Left lobe of liver (tissue), 2 donors: ENCODE results near the gene PTTG2. TPM values are rescaled to one million over a fixed set of nuclear protein-coding genes. Genes with fewer than 3 reads are reported as not detected.

Experiments
- ATAC-seq: fragments of 200-7000 bp; cut with Tn5 transposase; one replicate; pipeline ENCODE4 v1.9.1; 2020; ENCODE audit warnings: mild to moderate bottlenecking, moderate library complexity
- DNase-seq: peaks from one replicate; pipeline ENCODE4 v3.0.0-alpha.2; 2020; ENCODE audit warnings: low spot score
- total RNA-seq: library from RNA; stranded (reverse); gene quantifications from one replicate; pipeline ENCODE4 v1.2.1, GENCODE V29; 2021
- donor health status: DM: no; HTN: no; CAD: no; lungs with moderate emphysema.
- donor health status: DM: no; HTN: yes; CAD: no.

The PTTG2 gene
- total RNA-seq, 1 donor from 2014 or later, result not detected

GRCh38 chr4:37982736-37983135 is 22.5 kb downstream of the PTTG2 start:
- ATAC-seq, result no peak
- DNase-seq, result no peak

DNA sequence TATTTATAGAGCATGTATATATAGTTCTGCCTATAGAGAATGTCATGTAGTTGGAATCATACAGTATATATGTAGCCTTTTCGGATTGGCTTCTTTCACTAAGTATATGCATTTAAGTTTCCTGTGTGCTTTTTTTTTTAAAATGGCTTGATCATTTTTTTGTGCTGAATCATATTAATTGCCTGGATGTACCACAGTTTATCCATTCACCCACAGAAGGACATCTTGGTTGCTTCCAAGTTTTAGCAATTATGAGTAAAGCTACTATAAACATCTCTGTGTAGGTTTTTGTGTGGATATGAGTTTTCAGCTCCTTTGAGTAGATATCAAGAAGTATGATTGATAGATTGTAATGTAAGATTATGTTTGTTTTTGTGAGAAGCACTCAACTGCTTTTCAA is 23.8 kb downstream of the PTTG2 start:
- ATAC-seq, result no peak
- no peak for DNase-seq

GRCh38 chr4:37985730-37986275 is 25.6 kb downstream of the PTTG2 start:
- ATAC-seq (no peak), DNase-seq (no peak)

DNA sequence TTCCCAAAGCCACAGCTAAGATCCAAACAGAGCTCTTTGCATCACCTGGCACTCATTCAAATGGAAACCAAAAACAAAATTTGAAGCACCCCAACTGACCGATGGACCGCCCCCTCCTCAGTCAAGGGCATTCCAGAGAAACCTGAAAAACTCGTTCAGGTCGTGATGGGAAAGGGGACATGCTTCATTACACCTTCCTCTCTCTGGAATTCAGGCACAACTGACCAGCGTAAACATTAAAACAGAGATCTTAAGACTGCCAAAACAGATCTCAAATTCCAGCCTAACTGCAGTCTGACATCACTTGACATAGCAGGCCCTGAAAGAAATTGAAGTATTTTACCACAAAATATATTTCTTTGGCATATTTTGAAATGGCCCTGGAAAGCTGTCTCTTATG is 28.5 kb downstream of the PTTG2 start:
- DNase-seq, result no peak

GRCh38 chr4:37989398-37990260 is 29.4 kb downstream of the PTTG2 start:
- no peak for DNase-seq

More for the DNA sequence above, 28.5 kb downstream of the PTTG2 start:
- ATAC-seq, result no peak

GRCh38 chr4:37990731-37991245 is 30.6 kb downstream of the PTTG2 start:
- ATAC-seq, result no peak
- DNase-seq, result no peak

More at GRCh38 chr4:37989398-37990260, 29.4 kb downstream of the PTTG2 start:
- ATAC-seq, result peak; percentile 39

- ATAC-seq, result no peak
- DNase-seq, result no peak
Observed at GRCh38 chr4:37991623-37992410, 31.6 kb downstream of the PTTG2 start.

DNA sequence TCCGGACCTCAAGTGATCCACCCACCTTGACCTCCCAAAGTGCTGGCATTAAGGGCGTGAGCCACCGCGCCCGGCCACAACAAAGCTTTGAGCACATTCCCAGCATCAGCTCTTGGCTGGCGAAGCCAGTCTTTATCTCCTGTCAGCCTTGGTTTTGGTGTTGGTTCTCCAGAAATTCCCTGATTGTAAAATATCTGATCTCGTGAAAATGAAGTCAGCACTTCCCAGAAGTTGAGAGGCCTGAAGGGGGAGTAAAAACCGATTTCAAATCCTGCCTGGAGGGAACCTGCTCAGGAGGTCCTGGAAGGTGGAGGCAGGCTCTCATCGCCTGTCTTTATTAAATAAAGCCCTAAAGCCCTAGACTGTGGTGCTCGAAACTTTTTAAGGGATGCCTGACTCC is 33.6 kb downstream of the PTTG2 start:
- ATAC-seq (no peak), DNase-seq (no peak)

DNA sequence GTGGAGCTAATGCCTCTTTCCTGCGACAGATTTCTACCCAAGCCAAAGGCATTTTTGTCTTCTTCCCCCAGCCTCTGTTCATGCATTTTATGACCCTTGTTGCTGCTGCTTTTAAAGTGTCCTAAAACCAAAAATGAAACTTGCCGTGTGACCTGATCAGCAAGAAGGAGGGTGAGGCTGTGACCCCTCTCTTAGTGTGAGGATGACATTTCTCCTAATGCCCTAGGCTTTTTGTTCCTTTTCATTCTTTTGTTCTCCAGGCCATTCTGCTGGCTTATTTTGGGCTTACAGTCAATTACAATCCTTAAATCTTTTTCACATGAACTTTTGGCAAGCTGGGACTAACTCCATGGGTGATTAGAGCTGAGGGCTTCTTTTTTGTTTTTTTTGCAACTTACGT is 34.4 kb downstream of the PTTG2 start:
- DNase-seq, result no peak
- ATAC-seq, result no peak

DNA sequence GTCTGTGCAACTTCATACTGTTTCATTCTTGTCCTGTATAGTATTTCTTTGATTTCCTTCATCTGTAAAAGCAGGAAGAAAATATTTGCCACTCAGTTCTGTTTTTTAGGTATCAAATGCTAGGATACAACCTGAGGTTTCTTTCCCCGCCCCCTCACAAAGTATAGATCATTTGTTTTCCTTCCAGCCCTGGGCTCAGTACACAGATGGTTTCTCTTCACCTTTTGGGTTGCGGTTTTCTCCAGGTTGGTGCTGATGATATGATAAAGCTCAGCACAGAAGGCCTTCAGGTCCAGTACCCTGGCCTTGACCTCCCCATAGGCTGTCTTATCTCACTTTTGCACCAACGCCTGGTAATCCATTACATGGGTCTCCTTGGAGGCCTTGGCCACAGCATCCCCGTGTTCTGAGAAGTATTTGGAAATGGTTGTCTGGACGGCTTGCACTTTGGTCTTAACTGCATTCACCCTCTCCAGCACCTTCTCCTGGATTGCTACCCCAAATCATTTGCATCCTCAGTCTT is 35.2 kb downstream of the PTTG2 start:
- DNase-seq (no peak), ATAC-seq (no peak)

GRCh38 chr4:37995981-37996775 is 36.0 kb downstream of the PTTG2 start:
- DNase-seq (no peak), ATAC-seq (no peak)

GRCh38 chr4:37998226-37998625 is 38.0 kb downstream of the PTTG2 start:
- DNase-seq (no peak), ATAC-seq (no peak)

DNA sequence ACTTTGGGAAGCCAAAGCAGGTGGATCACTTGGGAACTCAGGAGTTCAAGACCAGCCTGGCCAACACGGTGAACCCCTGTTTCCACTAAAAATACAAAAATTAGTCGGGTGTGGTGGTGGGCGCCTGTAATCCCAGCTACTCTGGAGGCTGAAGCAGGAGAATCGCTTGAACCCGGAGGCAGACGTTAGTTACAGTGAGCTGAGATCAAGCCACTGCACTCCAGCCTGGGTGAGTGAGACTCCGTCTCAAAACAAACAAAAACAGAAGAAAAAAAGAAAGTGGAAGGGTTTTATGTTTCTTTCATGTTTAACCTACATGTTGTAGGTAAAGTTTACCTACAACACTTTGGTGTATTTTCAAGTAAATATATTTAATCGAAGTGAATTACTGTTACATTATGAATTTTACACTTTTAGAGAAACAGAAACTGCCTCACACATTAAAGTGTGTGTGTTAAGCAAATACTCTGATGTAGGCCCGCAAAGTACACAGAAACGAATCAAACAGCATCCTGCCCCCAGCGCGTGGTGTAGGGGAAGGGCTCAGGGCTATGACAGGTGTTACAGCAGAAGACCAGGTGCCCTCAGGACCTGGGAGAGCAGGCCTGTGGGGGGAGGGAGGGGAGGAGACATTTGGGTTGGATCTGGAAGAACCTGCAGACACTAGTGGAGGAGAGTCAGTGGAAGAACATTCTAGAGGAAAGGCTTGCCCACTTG is 39.0 kb downstream of the PTTG2 start:
- DNase-seq (no peak), ATAC-seq (peak; percentile 84)

- no peak for ATAC-seq
Observed at GRCh38 chr4:37999965-38000364, 39.8 kb downstream of the PTTG2 start.

GRCh38 chr4:38001927-38002326 is 41.7 kb downstream of the PTTG2 start:
- ATAC-seq (no peak), DNase-seq (no peak)

More at GRCh38 chr4:37999965-38000364, 39.8 kb downstream of the PTTG2 start:
- DNase-seq, result no peak

DNA sequence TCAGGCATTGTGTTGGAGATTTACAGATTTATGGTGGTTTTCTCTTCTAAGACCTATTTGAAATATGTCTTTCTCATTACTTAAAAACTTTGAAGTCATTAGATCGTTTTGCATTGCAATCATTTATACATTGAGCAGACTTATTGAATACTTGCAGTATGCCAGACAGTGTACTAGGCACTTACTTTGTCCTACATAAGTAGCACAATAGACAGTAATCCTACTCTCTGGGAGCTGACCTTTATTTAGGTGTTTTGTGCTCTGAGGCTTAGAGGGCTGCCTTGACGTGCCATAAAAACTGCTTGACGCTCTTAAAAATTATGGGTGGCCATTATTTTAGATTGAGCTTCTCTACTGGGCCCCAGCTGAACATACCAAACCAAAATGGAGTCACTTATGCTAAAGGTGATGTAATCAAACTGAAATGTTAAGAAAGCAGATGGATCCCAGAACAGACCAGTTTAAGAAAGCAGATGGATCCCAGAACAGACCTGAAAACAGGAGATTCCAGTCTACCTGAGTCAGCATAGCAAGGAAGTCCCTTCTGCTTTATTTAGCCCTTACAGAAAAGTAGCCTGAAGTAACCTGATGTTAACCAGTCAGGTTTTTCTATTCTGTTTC is 42.4 kb downstream of the PTTG2 start:
- no peak for ATAC-seq
- no peak for DNase-seq

DNA sequence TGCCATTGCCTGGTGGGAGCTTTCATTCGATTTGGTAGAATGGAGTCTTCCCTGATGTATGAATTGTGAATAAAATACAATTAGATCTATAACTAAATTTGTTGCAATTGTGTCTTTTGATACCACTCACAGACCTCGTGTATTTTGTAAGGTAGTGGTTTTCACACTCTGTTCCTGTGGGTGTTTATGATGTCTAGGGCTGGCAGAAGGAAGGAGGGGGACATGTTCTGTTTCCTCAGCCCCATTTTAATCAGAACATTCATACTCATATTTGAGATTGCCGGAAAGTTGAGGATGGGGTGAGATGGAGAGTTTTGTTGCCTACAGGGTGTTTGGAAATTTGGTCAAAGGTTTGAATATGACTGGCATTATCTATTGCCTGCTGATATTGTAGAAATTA is 42.9 kb downstream of the PTTG2 start:
- no peak for DNase-seq
- ATAC-seq, result no peak

DNA sequence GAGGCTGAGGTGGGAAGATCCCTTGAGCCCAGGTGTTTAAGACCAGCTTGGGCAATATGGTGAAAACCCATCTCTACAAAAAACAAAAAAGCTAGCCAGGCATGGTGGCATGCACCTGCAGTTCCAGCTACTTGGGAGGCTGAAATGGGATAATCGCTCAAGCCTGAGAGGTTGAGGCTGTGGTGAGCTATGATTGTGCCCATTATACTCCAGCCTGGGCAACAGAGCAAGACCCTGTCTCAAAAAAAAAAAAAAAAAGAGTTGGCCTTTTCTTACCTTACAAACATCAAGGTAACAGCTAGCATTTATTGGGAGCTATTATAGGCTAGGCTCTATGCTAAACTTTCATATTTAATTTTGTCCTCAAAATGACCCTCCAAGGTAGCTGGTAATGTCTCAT is 43.4 kb downstream of the PTTG2 start:
- ATAC-seq (no peak), DNase-seq (no peak)

- DNase-seq (no peak), ATAC-seq (no peak)
Observed at GRCh38 chr4:38004062-38004461, 43.9 kb downstream of the PTTG2 start.
